ENCODE results near the gene MYO7B.

The MYO7B gene

DNA sequence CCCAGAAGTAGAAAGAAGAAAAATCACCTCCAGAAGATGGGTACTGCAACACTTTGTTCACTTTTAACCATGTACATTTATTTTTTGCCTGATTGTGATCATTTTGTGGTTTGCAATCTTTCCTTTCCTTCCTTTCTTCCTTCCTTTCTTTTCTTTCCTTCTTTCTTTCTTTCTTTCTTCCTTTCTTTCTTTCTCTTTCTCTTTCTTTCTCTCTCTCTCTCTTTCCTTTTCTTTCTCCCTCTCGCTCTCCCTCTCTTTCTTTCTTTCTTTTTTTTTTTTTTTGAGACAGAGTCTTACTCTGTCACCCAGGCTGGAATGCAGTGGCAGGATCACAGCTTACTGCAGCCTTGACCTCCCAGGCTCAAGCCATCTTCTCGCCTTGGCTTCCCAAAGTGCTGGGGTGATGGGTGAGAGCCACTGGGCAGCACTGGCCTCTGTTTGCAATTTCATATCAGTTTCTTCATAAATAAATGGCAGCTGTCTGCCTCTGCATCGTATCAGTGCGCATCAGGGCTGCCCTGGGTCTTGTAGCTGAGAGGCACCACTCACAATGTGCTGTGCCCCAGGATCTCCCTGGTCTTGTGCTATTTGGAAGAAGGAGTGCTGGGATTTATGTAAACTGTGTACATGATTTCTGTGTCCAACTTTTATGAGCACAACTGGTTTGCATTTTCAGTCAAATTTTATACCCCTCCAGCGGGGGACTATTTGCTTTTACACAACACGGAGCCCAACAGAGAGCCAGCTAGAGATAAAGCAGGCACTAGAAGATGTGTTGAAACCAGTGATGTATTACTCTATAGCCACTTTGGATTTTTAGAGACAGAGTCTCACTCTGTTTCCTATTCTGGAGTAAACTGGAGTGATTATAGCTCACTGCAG is 146.7 kb downstream of the MYO7B start:
- DNase-seq (ENCODE audit: low spot score) = no peak

DNA sequence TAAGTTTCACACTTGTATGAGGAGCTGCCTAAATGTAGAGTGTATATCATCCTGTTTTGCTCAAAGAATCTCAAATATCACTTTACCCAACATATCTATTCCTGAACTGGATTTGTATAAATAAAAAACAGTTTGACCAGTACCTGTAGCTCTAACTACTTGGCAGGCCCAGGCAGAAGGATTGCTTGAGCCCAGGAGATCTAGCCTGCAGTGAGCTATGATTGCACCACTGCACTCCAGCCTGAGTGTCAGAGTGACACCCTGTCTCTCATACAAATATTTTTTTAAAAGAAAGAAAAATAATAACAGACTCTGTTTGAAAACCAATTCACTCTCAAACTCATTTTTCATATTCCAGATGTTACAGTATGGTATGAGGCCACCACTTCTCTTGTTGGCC is 147.6 kb downstream of the MYO7B start:
- no peak for DNase-seq (ENCODE audit: low spot score)

DNA sequence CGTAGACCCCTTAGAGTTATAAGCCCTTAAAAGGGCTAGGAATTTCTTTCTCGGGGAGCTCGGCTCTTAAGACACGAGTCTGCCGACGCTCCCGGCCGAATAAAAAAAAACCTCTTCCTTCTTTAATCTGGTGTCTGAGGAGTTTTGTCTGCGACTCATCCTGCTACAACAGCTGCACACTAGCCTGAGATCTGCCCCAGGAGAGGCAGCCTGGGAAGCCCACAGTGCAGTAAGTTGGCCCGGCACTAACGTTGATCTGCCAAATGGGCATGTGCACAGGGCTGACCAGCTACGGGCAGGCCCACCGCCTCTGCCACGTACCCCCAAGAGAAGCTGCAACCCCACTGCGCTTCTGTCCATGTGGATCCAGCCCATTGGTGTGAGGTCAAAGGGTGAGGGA is 148.3 kb downstream of the MYO7B start:
- DNase-seq (ENCODE audit: low spot score) = peak; percentile 34

DNA sequence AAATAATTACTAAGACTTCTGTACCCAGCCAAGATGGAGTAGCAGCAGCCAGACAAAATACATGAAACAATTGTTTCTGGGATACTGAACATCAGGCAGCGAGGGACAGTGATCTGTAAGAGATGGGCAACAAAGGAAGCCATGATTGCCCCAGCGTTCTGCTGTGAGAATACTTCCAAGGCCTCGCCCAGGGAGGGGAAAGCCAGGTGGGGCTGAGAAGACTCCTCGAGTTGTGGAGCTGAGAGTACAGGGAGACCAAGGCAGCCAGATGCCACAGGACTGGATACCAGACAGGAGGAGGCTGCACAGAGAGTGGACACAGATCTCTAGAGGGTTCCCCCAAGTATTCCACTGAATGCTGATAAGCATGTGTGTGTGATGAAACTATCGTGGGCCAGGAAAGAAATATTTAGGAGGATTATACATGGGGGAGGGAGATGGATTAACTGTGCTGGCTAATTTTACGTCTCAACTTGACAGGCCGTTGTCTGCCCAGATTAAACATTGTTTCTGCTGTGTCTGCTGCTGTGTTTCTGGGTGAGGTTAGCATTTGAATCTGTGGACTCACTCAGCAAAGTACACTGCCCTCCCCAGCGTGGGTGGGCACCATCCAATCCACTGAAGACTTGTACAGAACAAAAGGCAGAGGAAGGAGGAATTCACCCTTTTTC is 150.1 kb downstream of the MYO7B start:
- DNase-seq (ENCODE audit: low spot score) = peak; percentile 4
